ENCODE data around the gene CHTF8. TPM values are rescaled to one million over a fixed set of nuclear protein-coding genes. Genes with fewer than 3 reads are reported as not detected.
A peak's percentile ranks its signal among the peaks of the same experiment; 100 is the strongest.

Gene CHTF8, protein sequence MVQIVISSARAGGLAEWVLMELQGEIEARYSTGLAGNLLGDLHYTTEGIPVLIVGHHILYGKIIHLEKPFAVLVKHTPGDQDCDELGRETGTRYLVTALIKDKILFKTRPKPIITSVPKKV
- total RNA-seq, result 10 to 100 TPM; 63.7 to 99.5 TPM

- peak within 1 kb of the TSS; percentile 96 for H3K4me3 ChIP-seq
- TF ChIP-seq, protein P1, sequence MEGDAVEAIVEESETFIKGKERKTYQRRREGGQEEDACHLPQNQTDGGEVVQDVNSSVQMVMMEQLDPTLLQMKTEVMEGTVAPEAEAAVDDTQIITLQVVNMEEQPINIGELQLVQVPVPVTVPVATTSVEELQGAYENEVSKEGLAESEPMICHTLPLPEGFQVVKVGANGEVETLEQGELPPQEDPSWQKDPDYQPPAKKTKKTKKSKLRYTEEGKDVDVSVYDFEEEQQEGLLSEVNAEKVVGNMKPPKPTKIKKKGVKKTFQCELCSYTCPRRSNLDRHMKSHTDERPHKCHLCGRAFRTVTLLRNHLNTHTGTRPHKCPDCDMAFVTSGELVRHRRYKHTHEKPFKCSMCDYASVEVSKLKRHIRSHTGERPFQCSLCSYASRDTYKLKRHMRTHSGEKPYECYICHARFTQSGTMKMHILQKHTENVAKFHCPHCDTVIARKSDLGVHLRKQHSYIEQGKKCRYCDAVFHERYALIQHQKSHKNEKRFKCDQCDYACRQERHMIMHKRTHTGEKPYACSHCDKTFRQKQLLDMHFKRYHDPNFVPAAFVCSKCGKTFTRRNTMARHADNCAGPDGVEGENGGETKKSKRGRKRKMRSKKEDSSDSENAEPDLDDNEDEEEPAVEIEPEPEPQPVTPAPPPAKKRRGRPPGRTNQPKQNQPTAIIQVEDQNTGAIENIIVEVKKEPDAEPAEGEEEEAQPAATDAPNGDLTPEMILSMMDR (IDR thresholded peaks at IDR 0.05), result no peak
- peak; percentile 66 for ATAC-seq (ENCODE audit: insufficient number of reproducible peaks, low FRiP score, low read depth)
- H3K27me3 ChIP-seq (replicated peaks; ENCODE audit: insufficient read depth), result no peaks in the 10 kb centered on the region
- H3K27ac ChIP-seq, result peak within 1 kb of the TSS; percentile 77 to 90
- no peaks in the 10 kb centered on the region for H3K9me3 ChIP-seq
- peak; percentile 38 for DNase-seq (ENCODE audit: low spot score)
- peaks cover 8% of the 10 kb centered on the region for H3K36me3 ChIP-seq
- peaks cover 8 to 26% of the 10 kb centered on the region in 2 donors for H3K4me1 ChIP-seq (ENCODE audit: control insufficient read depth in 1 of 2, low read depth in 2 of 2)
These were observed at the start of gene CHTF8, which contains the start of gene UTP4 for GRCh38 chr16:69132424-69133252. Gene CHTF8 (minus strand): TSS chr16:69132588. CDS start chr16:69121458, 11,130 bp downstream. Gene UTP4 (plus strand): TSS chr16:69132649. CDS start chr16:69133460, 811 bp downstream.

DNA sequence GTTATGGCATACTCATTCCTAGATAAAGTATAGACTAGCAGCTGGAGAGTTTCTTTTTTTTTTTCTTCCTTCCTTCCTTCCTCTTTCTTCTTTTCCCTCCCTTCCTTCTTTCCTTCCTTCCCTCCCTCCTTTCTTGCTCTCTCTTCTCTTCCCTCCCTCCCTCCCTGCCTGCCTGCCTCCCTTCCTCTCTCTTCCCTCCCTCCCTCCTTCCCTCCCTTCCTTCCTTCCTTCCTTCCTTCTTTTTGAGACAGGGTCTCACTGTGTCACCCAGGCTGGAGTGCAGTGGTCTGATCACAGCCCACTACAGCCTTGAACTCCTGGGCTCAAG lies 47.6 kb upstream of the CHTF8 start:
- H3K27ac ChIP-seq, result peak overlapping the region; percentile 77 to 80
- TF ChIP-seq, protein P1 (IDR thresholded peaks at IDR 0.05), result no peak
- no peaks in the 10 kb centered on the region for H3K36me3 ChIP-seq
- ATAC-seq (ENCODE audit: insufficient number of reproducible peaks, low FRiP score, low read depth) (no peak), DNase-seq (ENCODE audit: low spot score) (no peak)
- H3K4me1 ChIP-seq (ENCODE audit: control insufficient read depth in 1 of 2, low read depth in 2 of 2), result peaks cover 28 to 48% of the 10 kb centered on the region in 2 donors
- no peak overlapping the region for H3K4me3 ChIP-seq
- no peaks in the 10 kb centered on the region for H3K9me3 ChIP-seq
- no peaks in the 10 kb centered on the region for H3K27me3 ChIP-seq (replicated peaks; ENCODE audit: insufficient read depth)

GRCh38 chr16:69179328-69180010 lies 47.1 kb upstream of the CHTF8 start:
- Histone ChIP-seq H3K36me3 (no peaks in the 10 kb centered on the region), H3K4me1 (ENCODE audit: control insufficient read depth in 1 of 2, low read depth in 2 of 2) (peaks cover 28 to 53% of the 10 kb centered on the region in 2 donors), H3K9me3 (no peaks in the 10 kb centered on the region), H3K27ac (peak overlapping the region; percentile 77 to 80), H3K27me3 (replicated peaks; ENCODE audit: insufficient read depth) (no peaks in the 10 kb centered on the region), H3K4me3 (no peak overlapping the region)
- DNase-seq (ENCODE audit: low spot score) (peak; percentile 59), ATAC-seq (ENCODE audit: insufficient number of reproducible peaks, low FRiP score, low read depth) (peak; percentile 88)
- TF ChIP-seq, protein P1 (IDR thresholded peaks at IDR 0.05), result no peak

GRCh38 chr16:69176033-69176800 lies 43.8 kb upstream of the CHTF8 start:
- no peak overlapping the region for H3K4me3 ChIP-seq
- no peaks in the 10 kb centered on the region for H3K27me3 ChIP-seq (replicated peaks; ENCODE audit: insufficient read depth)
- no peak for ATAC-seq (ENCODE audit: insufficient number of reproducible peaks, low FRiP score, low read depth)
- no peak for DNase-seq (ENCODE audit: low spot score)
- TF ChIP-seq, protein P1 (IDR thresholded peaks at IDR 0.05), result no peak
- H3K4me1 ChIP-seq (ENCODE audit: control insufficient read depth in 1 of 2, low read depth in 2 of 2), result peaks cover 35 to 63% of the 10 kb centered on the region in 2 donors
- H3K27ac ChIP-seq, result peak overlapping the region; percentile 29 to 64
- no peaks in the 10 kb centered on the region for H3K36me3 ChIP-seq
- no peaks in the 10 kb centered on the region for H3K9me3 ChIP-seq
